Muscle of arm (tissue), 12 donors: Measurements from ENCODE around the gene UNC45B. TPM values are rescaled to one million over a fixed set of nuclear protein-coding genes. Genes with fewer than 3 reads are reported as not detected.
"Not testable (repeated sequence)": the region's sequence is repeated elsewhere in the genome, so short reads cannot be mapped to it uniquely, and the experiment has no call there.

Experiments
- DNase-seq: peaks from one replicate; pipeline ENCODE4 v3.0.0-alpha.2; 2013
- polyA plus RNA-seq, 12 donors: library from polyadenylated mRNA; unstranded; fragments of 120-200 nt; gene quantifications; one replicate each; pipeline ENCODE4 v1.2.1, GENCODE V29; 2013; ENCODE audit not compliant: insufficient read length in 12 of 12

The UNC45B gene
- polyA plus RNA-seq, 12 donors, result 62.4 to 250 (median 193) TPM; not detected in 1

- DNase-seq, result no peak
Measured at GRCh38 chr17:35213412-35213940, 65.9 kb downstream of the UNC45B start.

GRCh38 chr17:35214192-35214591, 66.6 kb downstream of the UNC45B start:
- no peak for DNase-seq

GRCh38 chr17:35214631-35215273, 67.1 kb downstream of the UNC45B start:
- DNase-seq, result no peak

- no peak for DNase-seq
Measured at GRCh38 chr17:35217107-35217506, 69.5 kb downstream of the UNC45B start.

GRCh38 chr17:35218915-35219314, 71.3 kb downstream of the UNC45B start:
- DNase-seq, result no peak

GRCh38 chr17:35222452-35222851, 74.8 kb downstream of the UNC45B start:
- no peak for DNase-seq

- DNase-seq, result no peak
Measured at GRCh38 chr17:35224436-35224835, 76.8 kb downstream of the UNC45B start.

GRCh38 chr17:35227546-35227945, 79.9 kb downstream of the UNC45B start:
- no peak for DNase-seq

- DNase-seq, result no peak
Measured at GRCh38 chr17:35229638-35230037, 82.0 kb downstream of the UNC45B start.

GRCh38 chr17:35234315-35234714, 86.7 kb downstream of the UNC45B start:
- not testable (repeated sequence) for DNase-seq

- DNase-seq, result no peak
Measured at GRCh38 chr17:35235289-35235688, 87.7 kb downstream of the UNC45B start.

- no peak for DNase-seq
Measured at GRCh38 chr17:35235917-35236316, 88.3 kb downstream of the UNC45B start.

GRCh38 chr17:35236821-35237220, 89.2 kb downstream of the UNC45B start:
- no peak for DNase-seq

- DNase-seq, result no peak
Measured at GRCh38 chr17:35238821-35239220, 91.2 kb downstream of the UNC45B start.

Other genes starting within 250 kb of the UNC45B start
- 1 to 10 TPM in 10 of 12 donors, not detected in 2; 1.3 to 3.8 (median 2.3) TPM for gene CCT6B, start 186.4 kb upstream of the UNC45B start, polyA plus RNA-seq
- gene ZNF830, start 186.3 kb upstream of the UNC45B start, polyA plus RNA-seq, result 10 to 100 TPM in 9 of 12 donors, 1 to 10 TPM in 2, not detected in 1; 7.9 to 17.2 (median 13.0) TPM
- 10 to 100 TPM in 11 of 12 donors, not detected in 1; 18.3 to 30.6 (median 22.8) TPM for gene LIG3, start 167.3 kb upstream of the UNC45B start, polyA plus RNA-seq
- gene RFFL, start 84.1 kb upstream of the UNC45B start, polyA plus RNA-seq, result 10 to 100 TPM in 4 of 12 donors, 1 to 10 TPM in 7, not detected in 1; 7.5 to 22.6 (median 9.8) TPM
- 1 to 10 TPM in 11 of 12 donors, not detected in 1; 4.9 to 9.6 (median 6.0) TPM for gene RAD51D, start 28.0 kb upstream of the UNC45B start, polyA plus RNA-seq
- under 1 TPM in 2 of 12 donors, not detected in 10; 0.13 to 0.32 TPM for gene FNDC8, start 26.2 kb upstream of the UNC45B start, polyA plus RNA-seq
- 10 to 100 TPM in 10 of 12 donors, 1 to 10 TPM in 1, not detected in 1; 9.4 to 17.3 (median 12.9) TPM for gene NLE1, start 5.5 kb upstream of the UNC45B start, polyA plus RNA-seq
- gene SLC35G3, start 46.6 kb downstream of the UNC45B start, polyA plus RNA-seq, result under 1 TPM in 9 of 12 donors, not detected in 3; 0.08 to 0.89 (median 0.47) TPM
- 10 to 100 TPM in 1 of 12 donors, 1 to 10 TPM in 10, not detected in 1; 5.4 to 10.9 (median 6.2) TPM for gene SLFN5, start 95.3 kb downstream of the UNC45B start, polyA plus RNA-seq
- 10 to 100 TPM in 7 of 12 donors, 1 to 10 TPM in 4, not detected in 1; 5.4 to 20.4 (median 11.4) TPM for gene SLFN11, start 225.8 kb downstream of the UNC45B start, polyA plus RNA-seq